ENCODE results near the gene NEUROD1.

DNA sequence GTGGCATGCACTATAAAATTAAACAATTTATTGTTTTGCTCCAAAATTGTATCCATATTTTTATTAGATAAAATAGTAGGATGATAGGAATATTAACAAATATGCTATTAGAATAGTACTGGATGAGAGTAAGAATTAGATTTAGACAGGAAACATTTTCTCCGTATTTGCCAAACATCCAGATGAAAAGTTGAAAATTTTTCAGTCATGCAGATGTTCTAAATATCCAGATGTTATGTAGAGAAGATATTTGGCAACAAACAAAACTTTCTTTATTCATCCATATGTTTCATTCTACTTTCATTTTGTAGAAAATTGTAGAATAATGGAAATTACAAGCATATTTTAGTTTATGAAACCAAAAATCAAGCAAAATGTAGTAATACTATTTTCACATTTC lies 45.2 kb upstream of the NEUROD1 start:
- TF ChIP-seq, protein P1, sequence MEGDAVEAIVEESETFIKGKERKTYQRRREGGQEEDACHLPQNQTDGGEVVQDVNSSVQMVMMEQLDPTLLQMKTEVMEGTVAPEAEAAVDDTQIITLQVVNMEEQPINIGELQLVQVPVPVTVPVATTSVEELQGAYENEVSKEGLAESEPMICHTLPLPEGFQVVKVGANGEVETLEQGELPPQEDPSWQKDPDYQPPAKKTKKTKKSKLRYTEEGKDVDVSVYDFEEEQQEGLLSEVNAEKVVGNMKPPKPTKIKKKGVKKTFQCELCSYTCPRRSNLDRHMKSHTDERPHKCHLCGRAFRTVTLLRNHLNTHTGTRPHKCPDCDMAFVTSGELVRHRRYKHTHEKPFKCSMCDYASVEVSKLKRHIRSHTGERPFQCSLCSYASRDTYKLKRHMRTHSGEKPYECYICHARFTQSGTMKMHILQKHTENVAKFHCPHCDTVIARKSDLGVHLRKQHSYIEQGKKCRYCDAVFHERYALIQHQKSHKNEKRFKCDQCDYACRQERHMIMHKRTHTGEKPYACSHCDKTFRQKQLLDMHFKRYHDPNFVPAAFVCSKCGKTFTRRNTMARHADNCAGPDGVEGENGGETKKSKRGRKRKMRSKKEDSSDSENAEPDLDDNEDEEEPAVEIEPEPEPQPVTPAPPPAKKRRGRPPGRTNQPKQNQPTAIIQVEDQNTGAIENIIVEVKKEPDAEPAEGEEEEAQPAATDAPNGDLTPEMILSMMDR (IDR thresholded peaks at IDR 0.05): no peak
- no peak for TF ChIP-seq POLR2A (IDR thresholded peaks at IDR 0.05)
- TF ChIP-seq EP300 (IDR thresholded peaks at IDR 0.05): no peak
- TF ChIP-seq POLR2AphosphoS5 (IDR thresholded peaks at IDR 0.05): no peak

All from gastroesophageal sphincter (tissue), 3 donors.